Suprapubic skin (tissue), 4 donors: ENCODE measurements around the gene SF3B5.

Source experiments
- POLR2A ChIP-seq, 2 donors: fragments of 450-650 bp; IDR thresholded peaks; one replicate each; pipeline ENCODE4 v1.6.1; 2017; ENCODE audit warnings: antibody characterized with exemption in 2 of 2, mild to moderate bottlenecking in 2 of 2, moderate library complexity in 2 of 2
- POLR2AphosphoS5 ChIP-seq, 3 donors: sonication (generic); formaldehyde crosslinking; IDR thresholded peaks; one replicate each; pipeline ENCODE4 v1.6.1; 2017; ENCODE audit warnings: antibody characterized with exemption in 3 of 3
- TF ChIP-seq, protein P1 (sequence below), 2 donors: fragments of 200-600 bp in 1 of 2; fragments of 450-650 bp in 1 of 2; sonication (generic) in 1 of 2; IDR thresholded peaks; one replicate each; pipeline ENCODE4 v1.5.1; 2016 to 2019; ENCODE audit warnings: antibody characterized with exemption in 2 of 2, mild to moderate bottlenecking in 1 of 2, moderate library complexity in 1 of 2

DNA sequence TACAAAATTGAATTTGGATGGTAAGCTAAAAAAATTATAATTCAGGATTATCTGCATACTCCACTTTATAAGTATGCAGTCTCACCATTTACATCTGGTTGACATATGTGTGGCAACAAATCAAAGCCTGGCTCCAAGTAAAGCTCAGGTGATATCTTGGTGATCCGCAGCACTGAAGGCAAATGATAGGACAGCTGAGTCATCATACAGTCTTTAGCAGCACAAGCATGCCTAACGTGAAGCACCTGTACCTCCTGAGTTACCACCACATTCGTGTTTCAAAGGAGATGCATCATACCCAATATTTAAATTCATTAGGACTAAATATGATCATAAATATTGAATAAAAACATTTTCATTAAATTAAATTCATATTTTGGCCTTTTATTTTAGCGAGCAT lies 43.2 kb upstream of the SF3B5 start:
- TF ChIP-seq, protein P1, sequence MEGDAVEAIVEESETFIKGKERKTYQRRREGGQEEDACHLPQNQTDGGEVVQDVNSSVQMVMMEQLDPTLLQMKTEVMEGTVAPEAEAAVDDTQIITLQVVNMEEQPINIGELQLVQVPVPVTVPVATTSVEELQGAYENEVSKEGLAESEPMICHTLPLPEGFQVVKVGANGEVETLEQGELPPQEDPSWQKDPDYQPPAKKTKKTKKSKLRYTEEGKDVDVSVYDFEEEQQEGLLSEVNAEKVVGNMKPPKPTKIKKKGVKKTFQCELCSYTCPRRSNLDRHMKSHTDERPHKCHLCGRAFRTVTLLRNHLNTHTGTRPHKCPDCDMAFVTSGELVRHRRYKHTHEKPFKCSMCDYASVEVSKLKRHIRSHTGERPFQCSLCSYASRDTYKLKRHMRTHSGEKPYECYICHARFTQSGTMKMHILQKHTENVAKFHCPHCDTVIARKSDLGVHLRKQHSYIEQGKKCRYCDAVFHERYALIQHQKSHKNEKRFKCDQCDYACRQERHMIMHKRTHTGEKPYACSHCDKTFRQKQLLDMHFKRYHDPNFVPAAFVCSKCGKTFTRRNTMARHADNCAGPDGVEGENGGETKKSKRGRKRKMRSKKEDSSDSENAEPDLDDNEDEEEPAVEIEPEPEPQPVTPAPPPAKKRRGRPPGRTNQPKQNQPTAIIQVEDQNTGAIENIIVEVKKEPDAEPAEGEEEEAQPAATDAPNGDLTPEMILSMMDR (IDR thresholded peaks at IDR 0.05): no peak
- TF ChIP-seq POLR2AphosphoS5 (IDR thresholded peaks at IDR 0.05) (no peak), POLR2A (IDR thresholded peaks at IDR 0.05) (no peak)
